NCI-H128 (cell line): Measurements from ENCODE around the gene BMPR1A.
A peak's percentile ranks its signal among the peaks of the same experiment; 100 is the strongest.

Experiments used
- DNase-seq: peaks from one replicate; lab custom pipeline; 2025; ENCODE audit not compliant: unreplicated experiment; lab: John Stamatoyannopoulos, UW

The BMPR1A gene

GRCh38 chr10:86756511-86757112, at the start of gene BMPR1A:
TSS of gene BMPR1A (plus strand) at chr10:86756619. CDS start at chr10:86876019, 119,400 bp downstream.
- no peak for DNase-seq

GRCh38 chr10:86706977-86707376, 49.4 kb upstream of the BMPR1A start:
- DNase-seq: no peak

DNA sequence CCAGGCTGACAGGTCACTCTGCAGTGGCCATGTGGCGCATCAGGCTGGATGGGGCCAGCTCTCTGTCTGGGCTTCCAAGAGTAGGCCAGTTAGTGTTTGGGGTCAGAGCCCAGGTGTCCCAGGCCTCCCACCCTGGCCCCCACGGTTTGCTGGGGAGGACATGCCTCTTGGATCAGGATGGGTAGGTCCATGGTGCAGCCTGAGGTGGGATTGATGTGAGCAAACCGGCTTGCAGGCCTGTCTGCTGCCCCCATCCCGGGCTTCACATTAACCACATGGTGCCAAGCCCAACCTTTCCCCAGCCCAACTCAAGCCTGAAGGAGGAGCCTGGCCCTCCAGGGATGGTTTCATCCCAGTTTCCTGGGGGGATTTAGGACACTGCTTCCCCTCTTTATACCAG, 48.9 kb upstream of the BMPR1A start:
- DNase-seq: no peak

GRCh38 chr10:86708068-86708782, 48.2 kb upstream of the BMPR1A start:
- DNase-seq: no peak

DNA sequence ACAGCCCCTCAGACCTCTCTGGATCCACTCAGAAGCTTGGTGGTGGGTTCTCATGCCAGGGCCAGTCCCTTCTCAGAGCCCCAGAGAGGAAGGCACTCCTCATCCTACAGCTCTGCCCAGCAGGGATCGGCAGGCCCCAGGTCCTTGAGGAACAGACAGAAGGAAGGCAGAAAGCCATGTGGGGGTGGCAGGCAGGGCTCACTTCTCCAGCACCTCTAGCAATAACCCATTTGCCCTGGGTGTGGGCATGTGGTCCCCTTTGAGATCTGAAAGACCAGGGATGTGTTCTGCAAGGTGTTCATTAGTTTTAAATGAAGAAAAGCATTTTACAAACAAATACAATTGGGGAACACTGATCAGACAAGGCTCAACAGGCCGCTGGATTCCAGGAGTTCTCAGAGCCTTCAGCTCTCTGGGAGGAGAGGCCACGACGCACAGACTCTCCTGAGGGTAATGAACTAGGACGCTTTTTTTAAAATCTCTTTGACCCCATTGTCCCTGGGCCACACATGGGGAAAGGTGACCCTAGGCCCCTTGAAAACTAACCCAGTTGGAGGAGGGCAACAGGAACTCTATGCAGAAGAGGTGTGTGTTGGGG, 47.5 kb upstream of the BMPR1A start:
- DNase-seq: no peak

DNA sequence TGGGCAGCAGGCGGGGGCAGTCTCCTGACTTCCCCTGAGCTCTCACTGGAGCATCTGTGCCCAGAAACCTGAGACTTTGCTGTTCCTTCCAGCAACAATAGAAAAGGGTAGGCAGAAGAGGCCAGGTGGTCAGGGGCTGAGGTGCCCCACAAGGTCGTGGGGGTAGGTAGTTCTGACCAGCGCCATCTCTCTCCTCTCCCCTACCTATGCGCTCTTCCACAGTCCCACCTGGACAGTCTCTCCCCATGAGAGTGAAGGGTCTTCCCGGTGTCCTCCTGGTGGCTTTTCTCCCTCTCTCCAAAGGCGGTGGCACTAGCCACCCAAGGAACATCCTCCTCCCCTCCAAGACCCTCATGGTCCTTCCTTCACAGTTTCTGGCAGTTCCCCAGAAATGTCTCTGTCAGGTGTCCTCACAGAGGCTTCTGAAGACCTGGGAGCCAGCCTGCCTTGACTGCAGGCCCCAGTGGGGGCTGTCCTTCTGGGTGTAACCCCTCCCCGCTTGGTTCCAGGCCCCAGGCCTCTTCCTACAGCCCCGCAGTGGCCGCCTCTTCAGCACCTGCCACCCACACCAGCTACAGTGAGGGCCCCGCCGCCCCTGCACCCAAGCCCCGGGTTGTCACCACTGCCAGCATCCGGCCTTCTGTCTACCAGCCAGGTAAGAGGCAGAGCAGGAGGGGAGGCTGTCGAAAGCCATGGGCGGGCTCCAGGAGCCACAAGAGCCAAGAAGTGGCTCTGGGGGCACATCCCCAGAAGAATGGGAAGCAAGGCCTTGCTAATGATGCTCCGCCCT, 46.8 kb upstream of the BMPR1A start:
- DNase-seq: no peak

GRCh38 chr10:86710987-86711512, 45.4 kb upstream of the BMPR1A start:
- peak; percentile 30 for DNase-seq

DNA sequence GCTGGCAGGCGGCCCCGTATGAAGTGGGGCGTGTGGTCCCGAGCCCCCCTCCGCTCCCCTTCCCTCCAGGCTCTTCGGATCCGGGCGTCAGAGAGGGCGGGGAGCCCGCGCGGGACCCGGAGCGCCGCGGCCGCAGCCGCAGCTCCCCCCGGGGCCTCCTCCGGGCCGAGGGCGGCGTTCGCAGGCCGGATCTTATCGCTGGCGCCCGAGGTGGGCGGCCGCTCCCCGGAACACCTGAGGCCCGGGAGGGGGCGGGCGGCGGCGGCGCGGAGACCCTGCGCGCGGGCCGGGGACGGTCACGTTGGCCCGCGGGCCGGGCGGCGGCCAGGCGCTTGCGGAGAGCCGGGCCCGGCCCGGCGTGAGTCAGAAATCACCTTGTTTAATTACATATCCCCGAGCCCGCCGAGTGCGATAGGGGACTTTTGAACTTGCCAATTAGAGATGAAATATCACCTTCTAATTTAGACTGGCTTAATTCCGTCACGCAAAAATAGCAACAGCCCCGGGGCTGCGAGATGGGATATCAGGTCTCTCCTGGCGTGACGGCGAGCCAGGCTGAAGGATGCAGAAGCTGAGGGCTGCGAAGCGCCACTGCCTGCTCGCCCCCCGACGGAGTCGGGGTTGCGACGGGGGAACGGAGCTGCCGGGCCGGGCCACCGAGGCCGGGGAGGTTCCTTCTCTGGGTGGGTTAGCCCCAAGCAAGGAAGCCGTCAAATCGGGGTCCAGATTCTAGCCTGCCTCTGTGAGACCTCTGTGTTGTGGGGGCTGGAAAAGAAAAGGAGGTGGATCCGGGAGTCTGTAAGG, 44.7 kb upstream of the BMPR1A start:
- no peak for DNase-seq

DNA sequence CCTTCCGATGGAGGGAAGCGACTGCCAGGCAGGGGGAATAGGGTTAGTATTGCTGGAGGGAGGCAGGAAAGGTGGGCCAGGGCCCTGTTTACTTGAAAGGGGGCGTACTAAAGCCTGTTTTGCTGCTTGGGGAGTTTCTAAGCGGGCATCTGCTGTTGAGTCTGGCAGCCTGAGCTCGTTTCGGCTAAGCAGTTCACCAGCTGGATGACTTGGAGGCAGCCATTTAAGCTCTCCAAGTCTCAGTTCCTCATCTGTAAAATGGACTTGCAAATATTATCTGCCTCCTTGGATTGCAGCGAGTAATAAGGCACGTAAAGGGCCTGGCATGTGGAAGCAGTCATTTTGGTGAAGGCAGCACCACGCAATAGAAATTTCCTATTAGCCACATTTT, 44.1 kb upstream of the BMPR1A start:
- no peak for DNase-seq

DNA sequence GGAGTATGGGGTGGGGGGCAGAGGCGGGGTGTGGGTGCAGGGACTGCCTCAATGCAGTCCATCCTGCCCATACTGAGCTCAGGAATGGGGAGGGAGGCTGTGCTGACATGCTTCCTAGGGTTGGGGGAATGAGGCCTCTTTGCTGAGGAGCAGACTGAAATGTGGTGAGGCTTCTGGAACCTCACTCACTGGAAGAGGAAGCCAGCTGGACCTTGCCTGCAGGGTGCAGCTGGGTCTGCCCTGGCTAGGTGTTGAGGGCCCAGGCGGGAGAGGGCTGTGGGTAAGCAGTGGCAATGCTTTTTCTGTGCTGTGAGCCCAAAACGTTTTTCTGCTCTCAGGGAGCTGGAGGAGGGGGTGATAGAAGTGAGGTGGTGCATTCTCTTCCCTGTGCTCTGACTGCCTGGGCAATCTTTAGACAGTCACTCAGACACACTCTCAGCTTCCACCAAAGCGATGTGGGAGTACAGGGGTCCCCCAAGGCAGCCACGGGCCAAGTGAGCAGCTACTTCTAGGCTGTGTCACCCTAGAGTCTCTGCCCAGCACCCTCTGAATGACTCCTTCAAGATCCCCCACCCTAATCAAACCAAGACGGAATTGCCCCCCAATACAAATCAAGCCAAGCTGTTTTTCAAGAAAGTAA, 41.1 kb upstream of the BMPR1A start:
- DNase-seq: no peak

DNA sequence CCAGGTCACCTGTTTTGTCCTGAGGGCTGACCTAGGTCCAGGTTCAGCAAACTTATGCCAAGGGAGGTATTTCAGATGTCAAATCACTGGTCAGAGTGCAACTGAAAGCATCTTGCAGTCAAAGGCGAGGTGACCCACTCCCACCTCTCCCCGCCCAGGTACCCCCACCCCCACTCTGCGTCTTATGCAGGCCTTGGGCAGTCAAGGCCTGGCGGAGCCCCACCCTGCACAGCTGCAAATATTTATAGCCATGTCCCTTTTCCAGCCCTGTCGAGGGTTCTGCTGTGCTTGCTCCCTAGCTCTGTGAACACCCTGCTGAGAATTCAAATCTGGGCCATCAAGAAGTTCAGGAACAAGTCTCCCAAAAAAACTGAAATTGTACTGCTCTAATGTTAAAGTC, 40.6 kb upstream of the BMPR1A start:
- DNase-seq: no peak

DNA sequence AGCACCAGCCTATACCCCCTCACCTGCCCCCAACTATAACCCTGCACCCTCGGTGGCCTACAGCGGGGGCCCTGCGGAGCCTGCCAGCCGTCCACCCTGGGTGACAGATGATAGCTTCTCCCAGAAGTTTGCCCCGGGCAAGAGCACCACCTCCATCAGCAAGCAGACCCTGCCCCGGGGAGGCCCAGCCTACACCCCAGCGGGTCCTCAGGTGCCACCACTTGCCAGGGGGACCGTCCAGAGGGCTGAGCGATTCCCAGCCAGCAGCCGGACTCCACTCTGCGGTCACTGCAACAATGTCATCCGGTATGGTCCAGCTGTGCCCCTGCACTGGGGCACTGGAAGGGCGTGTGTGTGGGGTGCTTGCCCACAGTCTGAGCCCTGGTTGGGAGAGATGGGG, 40.0 kb upstream of the BMPR1A start:
- no peak for DNase-seq

GRCh38 chr10:86718556-86718955, 37.9 kb upstream of the BMPR1A start:
- DNase-seq: no peak

DNA sequence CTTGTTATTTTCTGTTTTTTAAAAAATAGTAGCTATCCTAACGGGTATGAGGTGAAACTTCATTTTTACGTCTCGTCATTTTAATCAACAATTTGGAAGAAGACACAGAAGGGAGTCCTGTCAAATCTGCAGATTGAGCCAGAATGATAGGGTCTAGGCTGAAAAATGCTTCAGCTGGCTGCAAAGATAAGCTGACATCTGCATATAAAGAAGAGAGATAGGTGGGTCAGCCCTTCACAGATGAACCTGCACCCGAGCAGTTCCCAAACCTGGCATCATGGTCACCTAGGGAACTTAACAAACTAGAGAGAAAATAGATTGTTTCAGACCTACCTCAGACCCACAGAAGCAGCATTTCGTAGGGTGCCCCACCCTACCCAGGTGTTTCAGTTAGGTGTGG, 35.2 kb upstream of the BMPR1A start:
- DNase-seq: no peak

GRCh38 chr10:86723009-86723408, 33.4 kb upstream of the BMPR1A start:
- no peak for DNase-seq

DNA sequence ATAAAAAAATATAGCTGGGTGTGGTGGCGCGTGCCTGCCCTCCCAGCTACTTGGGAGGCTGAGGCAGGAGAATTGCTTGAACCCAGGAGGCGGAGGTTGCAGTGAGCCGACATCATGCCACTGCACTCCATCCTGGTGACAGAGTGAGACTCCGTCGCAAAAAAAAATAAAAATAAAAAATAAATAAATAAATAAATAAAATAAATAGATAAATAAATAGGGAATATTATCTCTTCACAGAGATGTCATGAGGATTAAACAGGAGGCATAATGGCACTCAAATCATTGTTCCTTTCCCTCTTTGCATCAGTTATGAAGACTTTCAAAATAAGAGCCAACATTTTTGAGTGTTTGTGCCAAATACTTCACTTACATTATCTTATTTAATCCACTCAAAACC, 32.0 kb upstream of the BMPR1A start:
- no peak for DNase-seq

DNA sequence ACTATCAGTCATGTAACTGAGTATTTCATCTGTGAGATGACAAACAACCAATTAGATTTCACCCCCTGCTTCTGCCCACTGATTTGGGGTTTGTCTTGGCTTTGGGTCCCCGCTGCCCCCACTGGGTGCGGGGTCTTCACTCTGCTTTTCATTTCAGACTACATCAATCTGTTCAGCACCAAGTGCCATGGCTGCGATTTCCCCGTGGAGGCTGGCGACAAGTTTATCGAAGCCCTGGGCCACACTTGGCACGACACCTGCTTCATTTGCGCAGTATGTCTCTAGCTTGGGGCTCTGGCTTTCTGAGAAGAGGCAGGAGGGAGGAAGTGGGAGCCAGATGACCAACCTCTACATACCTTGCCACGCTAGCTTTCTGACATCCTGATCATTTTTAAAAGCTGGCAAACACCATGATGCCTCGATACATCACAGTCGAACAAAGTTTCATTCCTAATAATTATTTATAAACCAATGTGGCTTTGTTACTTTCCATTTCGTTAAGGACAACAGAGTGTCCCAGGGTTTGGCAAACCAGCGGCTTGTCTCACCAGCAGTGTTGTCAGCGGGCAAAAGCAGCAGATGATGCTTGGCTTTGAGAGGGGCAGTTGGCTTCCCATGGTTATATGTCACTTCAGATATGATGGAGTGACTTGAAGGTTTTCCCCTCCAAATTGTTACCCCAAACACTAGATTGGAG, 30.3 kb upstream of the BMPR1A start:
- DNase-seq: no peak

DNA sequence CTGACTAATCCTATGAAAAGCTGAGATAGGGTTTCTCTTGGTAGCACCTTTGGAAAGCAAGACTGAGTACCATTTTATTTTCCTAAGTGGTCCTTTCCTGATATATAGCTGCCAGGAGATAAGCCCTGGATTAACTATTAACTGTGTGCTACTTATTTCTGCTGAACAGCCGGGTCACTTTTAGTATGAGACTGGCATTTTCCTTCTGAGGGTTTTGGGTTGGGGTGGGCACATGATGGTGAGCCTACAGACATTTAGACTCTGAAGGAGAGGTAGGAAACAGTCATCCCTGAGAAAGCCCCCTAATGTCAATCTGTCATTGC, 29.8 kb upstream of the BMPR1A start:
- DNase-seq: no peak

- DNase-seq: no peak
These were observed 28.9 kb upstream of the BMPR1A start for GRCh38 chr10:86727470-86727869.

GRCh38 chr10:86728056-86728455, 28.4 kb upstream of the BMPR1A start:
- DNase-seq: no peak
